GM18511 (cell line): ENCODE data around the gene RAD51AP1.
"Not testable (repeated sequence)": the region's sequence is repeated elsewhere in the genome, so short reads cannot be mapped to it uniquely, and the experiment has no call there.

Experiments used
- ATAC-seq: cut with Tn5 transposase; IDR thresholded peaks from one replicate; pipeline ENCODE4 v1.9.1; 2021; ENCODE audit warnings: mild to moderate bottlenecking, moderate library complexity; ENCODE audit not compliant: unreplicated experiment

RAD51AP1 gene

DNA sequence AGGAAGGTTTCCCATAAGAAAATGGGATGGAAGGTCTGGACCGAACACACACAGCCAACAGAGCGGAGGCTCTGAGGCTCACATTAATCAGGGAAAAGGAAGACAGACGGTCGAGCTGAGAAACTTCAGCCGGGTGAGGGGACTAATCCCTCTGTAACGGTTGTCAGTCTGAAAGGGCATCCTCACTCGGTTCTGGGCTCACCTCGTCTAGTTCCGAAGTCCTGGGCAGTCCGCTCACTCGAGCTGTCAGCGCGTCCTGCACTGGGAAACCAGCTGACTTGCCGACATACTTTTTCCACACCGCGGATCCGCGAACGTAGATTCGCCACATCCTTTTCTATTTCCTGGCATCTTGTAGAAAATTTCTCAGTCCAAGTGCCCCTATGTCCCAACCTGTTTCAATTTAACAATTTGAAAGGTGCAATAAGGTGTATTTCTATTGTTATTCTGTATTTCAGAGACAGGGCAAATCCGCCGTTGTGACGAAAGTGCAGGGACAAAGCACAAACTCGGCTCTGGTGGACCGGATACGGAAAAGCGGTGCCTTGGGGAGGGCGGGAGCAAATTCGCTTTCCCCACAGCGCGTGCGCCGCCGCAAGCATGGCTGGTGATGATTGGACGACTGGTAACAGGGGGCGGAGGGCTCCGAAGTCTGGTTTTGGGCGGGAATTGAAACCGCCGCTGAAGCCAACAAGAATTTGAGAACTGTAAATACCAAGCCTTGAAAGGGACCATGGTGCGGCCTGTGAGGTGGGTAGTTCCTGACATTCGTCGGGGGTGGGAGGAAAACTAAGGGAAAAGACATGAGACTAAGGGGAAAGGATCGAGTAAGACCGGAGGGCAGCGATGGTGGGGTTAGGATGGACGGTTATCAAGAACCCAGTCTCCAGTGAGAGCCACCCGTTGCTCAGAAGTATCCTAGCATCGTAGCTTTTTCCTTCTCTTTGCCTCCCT is at the start of gene RAD51AP1:
Gene RAD51AP1 (plus strand): TSS at position 684 of the 954 bp plus-strand sequence. CDS start 50 bp downstream, at position 734.
- peak; percentile 90 for ATAC-seq

- no peak for ATAC-seq
Observed at GRCh38 chr12:4489556-4489955, 49.1 kb upstream of the RAD51AP1 start.

DNA sequence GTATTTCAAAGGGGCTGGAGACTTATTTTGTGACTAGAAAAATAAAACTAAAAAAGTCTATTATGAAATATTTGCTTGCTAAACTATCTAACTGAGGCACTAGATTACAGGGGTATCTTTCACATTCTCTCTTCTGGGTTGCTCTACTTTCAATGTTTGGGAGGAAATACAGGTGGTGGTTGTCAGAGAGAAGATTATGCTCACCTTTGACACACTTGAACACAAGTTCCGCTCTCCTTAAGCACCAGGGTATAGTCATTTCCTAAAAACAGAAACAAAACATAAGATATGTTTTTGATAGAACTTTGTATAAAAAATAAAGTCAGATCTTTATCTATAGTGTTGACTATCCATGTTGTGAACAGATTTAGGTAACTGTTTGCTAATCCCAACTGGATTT is 47.7 kb upstream of the RAD51AP1 start:
- no peak for ATAC-seq

- ATAC-seq: peak; percentile 72
Observed at GRCh38 chr12:4496145-4496838, 42.4 kb upstream of the RAD51AP1 start.

GRCh38 chr12:4499186-4499585 is 39.5 kb upstream of the RAD51AP1 start:
- no peak for ATAC-seq

GRCh38 chr12:4505376-4505986 is 33.2 kb upstream of the RAD51AP1 start:
- no peak for ATAC-seq

- no peak for ATAC-seq
Observed at GRCh38 chr12:4506430-4506829, 32.3 kb upstream of the RAD51AP1 start.

GRCh38 chr12:4506870-4507269 is 31.8 kb upstream of the RAD51AP1 start:
- ATAC-seq: peak; percentile 80

GRCh38 chr12:4508503-4508902 is 30.2 kb upstream of the RAD51AP1 start:
- not testable (repeated sequence) for ATAC-seq

- ATAC-seq: not testable (repeated sequence)
Observed at GRCh38 chr12:4509269-4509668, 29.4 kb upstream of the RAD51AP1 start.

GRCh38 chr12:4518106-4518728 is 20.5 kb upstream of the RAD51AP1 start:
- no peak for ATAC-seq

DNA sequence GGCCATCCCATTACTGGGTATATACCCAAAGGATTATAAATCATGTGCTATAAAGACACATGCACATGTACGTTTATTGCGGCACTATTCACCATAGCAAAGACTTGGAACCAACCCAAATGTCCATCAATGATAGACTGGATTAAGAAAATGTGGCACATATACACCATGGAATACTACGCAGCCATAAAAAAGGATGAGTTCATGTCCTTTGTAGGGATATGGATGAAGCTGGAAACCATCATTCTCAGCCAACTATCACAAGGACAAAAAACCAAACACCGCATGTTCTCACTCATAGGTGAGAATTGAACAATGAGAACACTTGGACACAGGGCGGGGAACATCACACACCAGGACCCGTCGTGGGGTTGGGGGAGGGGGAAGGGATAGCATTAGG is 15.2 kb upstream of the RAD51AP1 start:
- not testable (repeated sequence) for ATAC-seq

- no peak for ATAC-seq
Observed at GRCh38 chr12:4526923-4527546, 11.7 kb upstream of the RAD51AP1 start.

DNA sequence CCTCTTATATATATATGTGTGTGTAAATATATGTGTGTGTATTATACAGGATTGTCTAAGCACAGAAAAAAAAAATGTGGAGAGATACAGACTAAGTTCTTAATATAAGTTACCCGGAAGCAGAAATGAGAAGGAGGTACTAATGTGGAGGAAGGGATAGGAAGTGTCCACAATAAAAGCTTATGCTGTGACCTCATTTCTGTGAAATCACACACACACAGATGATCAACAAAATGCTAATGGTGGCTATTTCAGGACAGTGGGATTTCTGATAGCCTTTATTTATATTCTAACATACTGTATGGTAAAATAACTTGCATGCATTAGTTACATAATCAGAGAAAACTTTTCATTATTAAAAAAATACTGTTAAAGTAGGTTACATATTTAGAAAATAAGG is 8.5 kb upstream of the RAD51AP1 start:
- no peak for ATAC-seq

- ATAC-seq: no peak
Observed at GRCh38 chr12:4530982-4531586, 7.6 kb upstream of the RAD51AP1 start.

GRCh38 chr12:4535092-4535491 is 3.6 kb upstream of the RAD51AP1 start:
- no peak for ATAC-seq

- no peak for ATAC-seq
Observed at GRCh38 chr12:4535871-4536270, 2.8 kb upstream of the RAD51AP1 start.

DNA sequence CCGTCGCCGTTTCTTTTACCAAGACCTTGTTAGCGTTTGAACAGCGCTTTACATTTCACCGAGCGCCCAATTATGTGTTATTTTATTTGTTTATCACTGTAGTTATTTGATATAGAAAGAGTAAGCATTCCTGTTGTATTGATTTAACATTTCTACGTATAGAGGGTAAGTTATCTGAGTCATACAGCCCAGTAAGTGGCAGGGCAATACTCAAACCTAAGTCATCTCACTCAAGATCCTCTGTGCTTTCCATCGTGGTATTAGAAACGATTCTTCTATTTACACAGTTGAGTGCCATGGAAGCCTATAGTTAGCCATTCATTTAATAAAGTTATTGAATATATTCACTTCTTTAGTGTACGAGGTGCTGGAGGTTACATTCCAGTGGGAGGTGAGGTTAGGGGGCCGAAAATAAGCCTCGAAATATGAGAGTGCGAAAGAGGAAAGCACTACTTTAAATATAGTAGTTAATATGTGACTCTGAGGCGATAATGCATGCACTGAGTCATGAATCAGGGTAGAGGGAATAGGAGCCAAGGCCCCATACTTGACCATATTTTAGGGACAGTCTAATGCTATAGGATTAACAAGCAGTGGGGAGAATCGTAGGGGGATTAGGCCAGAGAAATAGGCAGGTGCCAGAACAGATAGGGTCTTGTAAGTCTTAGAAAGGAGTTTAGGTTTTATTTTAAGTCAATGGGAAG is 629 bp downstream of the RAD51AP1 start:
- no peak for ATAC-seq

DNA sequence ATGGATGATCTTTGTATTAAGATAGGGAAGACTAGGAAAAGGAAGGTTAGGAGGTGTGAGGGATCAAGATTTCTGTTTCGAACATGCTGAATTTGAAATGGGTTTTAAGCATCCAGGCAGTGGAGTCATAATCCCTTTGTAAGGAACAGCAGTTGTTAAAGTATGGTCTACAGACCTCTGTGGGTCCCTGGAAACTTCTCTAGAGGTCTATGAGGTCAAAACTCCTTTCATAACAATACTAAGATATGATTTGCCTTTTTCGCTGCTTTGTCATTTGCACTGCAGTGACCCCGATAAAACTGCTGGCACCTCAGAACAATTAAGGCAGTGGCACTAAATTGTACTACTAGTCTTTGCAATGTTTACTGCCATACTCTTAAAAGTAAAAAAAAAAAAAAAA is 1.5 kb downstream of the RAD51AP1 start:
- no peak for ATAC-seq

DNA sequence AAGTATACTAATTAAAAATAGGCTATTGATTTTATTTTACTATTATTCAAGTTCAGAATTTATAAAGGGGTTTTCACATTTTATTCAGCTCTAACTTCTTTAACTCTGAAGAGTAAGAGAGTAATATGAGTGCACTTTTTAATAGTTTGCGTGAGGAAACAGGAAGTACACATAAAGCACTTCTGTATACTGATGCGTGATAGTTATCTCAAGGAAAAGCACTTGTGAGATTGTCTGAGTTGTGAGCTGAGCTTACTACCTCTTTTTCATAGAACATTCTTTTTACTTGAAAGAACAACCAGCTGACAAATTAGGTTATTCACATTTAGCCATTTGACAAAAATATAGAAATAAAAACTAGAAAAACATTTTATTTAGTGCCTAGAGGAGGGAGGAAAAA is 1.9 kb downstream of the RAD51AP1 start:
- ATAC-seq: no peak
